Lung (tissue), 16 donors: ENCODE measurements around the gene NECTIN4. TPM values are rescaled to one million over a fixed set of nuclear protein-coding genes. Genes with fewer than 3 reads are reported as not detected.

Experiments
- ATAC-seq: fragments of 200-7000 bp; cut with Tn5 transposase; one replicate; pipeline ENCODE4 v1.9.1; 2020; ENCODE audit warnings: moderate number of reproducible peaks; ENCODE audit not compliant: insufficient read depth, low FRiP score
- DNase-seq, 3 donors: peaks; one replicate each; pipeline ENCODE4 v3.0.0-alpha.2; 2013 to 2017
- H3K27ac ChIP-seq, 2 donors: one replicate each; pipeline ENCODE4 v1.5.1; 2013; ENCODE audit warnings: mild to moderate bottlenecking in 2 of 2, moderate library complexity in 2 of 2, control low read depth in 1 of 2, inconsistent platforms in 1 of 2, low read depth in 1 of 2, low read length in 1 of 2
- H3K27me3 ChIP-seq, 3 donors: one replicate each; pipeline ENCODE4 v1.5.1; 2013; ENCODE audit warnings: low read length in 2 of 3; ENCODE audit not compliant: control insufficient read depth in 3 of 3, insufficient read depth in 3 of 3
- H3K36me3 ChIP-seq, 4 donors: one replicate each; pipeline ENCODE4 v1.5.1; 2013; ENCODE audit warnings: low read length in 4 of 4, mild to moderate bottlenecking in 1 of 4, moderate library complexity in 1 of 4; ENCODE audit not compliant: control insufficient read depth in 4 of 4, insufficient read depth in 4 of 4
- H3K4me1 ChIP-seq, 5 donors: one replicate each; pipeline ENCODE4 v1.5.1; 2013; ENCODE audit warnings: low read length in 5 of 5, mild to moderate bottlenecking in 2 of 5, moderate library complexity in 1 of 5; ENCODE audit not compliant: control insufficient read depth in 5 of 5, insufficient read depth in 5 of 5
- H3K4me3 ChIP-seq: one replicate; pipeline ENCODE4 v1.5.1; 2013; ENCODE audit warnings: mild to moderate bottlenecking, control low read depth, moderate library complexity
- H3K9ac ChIP-seq, 2 donors: one replicate each; pipeline ENCODE4 v1.5.1; 2013; ENCODE audit warnings: low read length in 2 of 2, control low read depth in 1 of 2; ENCODE audit not compliant: insufficient read depth in 1 of 2
- H3K9me3 ChIP-seq, 4 donors: one replicate each; pipeline ENCODE4 v1.5.1; 2013; ENCODE audit warnings: low read length in 3 of 4, mild to moderate bottlenecking in 1 of 4, moderate library complexity in 1 of 4; ENCODE audit not compliant: control insufficient read depth in 4 of 4, insufficient read depth in 3 of 4
- CTCF ChIP-seq: IDR thresholded peaks from 2 replicates; pipeline ENCODE4 v1.5.1; 2012; ENCODE audit warnings: mild to moderate bottlenecking; ENCODE audit errors: control extremely low read depth, extremely low read depth
- WGBS, 2 donors: extraction: QIAGEN DNeasy Blood & Tissue Kit; methylation state at CpG; one replicate each; pipeline ENCODE4 v1.1.7; 2013; 5-methylcytosine and 5-hydroxymethylcytosine counted together
- long read RNA-seq, 5 donors: transcript quantifications; one replicate each; lab custom pipeline, GENCODE V29; 2026
- polyA plus RNA-seq, 2 donors: library from polyadenylated mRNA; stranded (reverse); fragments of 200-250 nt; gene quantifications; one replicate each; pipeline ENCODE4 v1.2.1, GENCODE V29; 2013
- total RNA-seq, 2 donors: library from RNA; depleted of rRNA in 1 of 2; stranded (reverse); fragments of >200 nt in 1 of 2; gene quantifications; one replicate each; pipeline ENCODE4 v1.2.1, GENCODE V29; 2014 to 2021
- donor health status: control.
- donor health status: control.
- donor health status: Bipolar disorder and iron deficiency.
- donor health status: healthy.
- donor health status: DM: yes; HTN: yes; CAD: no.

Gene NECTIN4
- total RNA-seq = 10 to 100 TPM; 11.7 to 12.5 TPM
- polyA plus RNA-seq = 1 to 10 TPM; 6.2 to 8.1 TPM
- long read RNA-seq, donor 1, partial matches to known transcripts = 0 of 2 reads
- long read RNA-seq, donor 1, other reads (novel, unspliced or antisense) = 0 of 2 reads
- long read RNA-seq, donor 2, partial matches to known transcripts = 0 of 1 reads
- long read RNA-seq, donor 2, other reads (novel, unspliced or antisense) = 0 of 1 reads
- long read RNA-seq, donor 3 = 0 reads
- long read RNA-seq, donor 4, partial matches to known transcripts = 0 of 1 reads
- long read RNA-seq, donor 4, other reads (novel, unspliced or antisense) = 0 of 1 reads
- long read RNA-seq, donor 5 = 0 reads

- H3K4me1 ChIP-seq = peaks cover 0 to 11% (median under 1%) of the 10 kb centered on the region in 5 donors
- no peaks in the 10 kb centered on the region for H3K27me3 ChIP-seq
- no peaks in the 10 kb centered on the region for H3K9me3 ChIP-seq
- TF ChIP-seq CTCF = no peak
- H3K36me3 ChIP-seq = no peaks in the 10 kb centered on the region
- ATAC-seq (peak; percentile 54), DNase-seq (peak; percentile 51 to 76 (median 74))
- no peak within 1 kb of the TSS for H3K4me3 ChIP-seq
- peak within 1 kb of the TSS; percentile 33 to 57 for H3K9ac ChIP-seq
- H3K27ac ChIP-seq = peak within 1 kb of the TSS in 1 of 2 donors; percentile 92
- WGBS, 2 donors = 59 to 67% methylated on average over 20 to 22 of the region's 22 CpGs
Measured at GRCh38 chr1:161089251-161089924, at the start of gene NECTIN4. TSS of gene NECTIN4 (minus strand) at chr1:161089558. CDS start at chr1:161089296, 262 bp downstream.

GRCh38 chr1:161138431-161138830 lies 49.1 kb upstream of the NECTIN4 start:
- no peak for ATAC-seq
- no peak for DNase-seq
- Histone ChIP-seq H3K9me3 (no peaks in the 10 kb centered on the region), H3K27ac (no peak overlapping the region), H3K4me3 (no peak overlapping the region), H3K9ac (no peak overlapping the region), H3K27me3 (no peaks in the 10 kb centered on the region), H3K36me3 (peaks cover 0 to 3% (median 0%) of the 10 kb centered on the region in 4 donors), H3K4me1 (peaks cover 0 to 7% (median 5%) of the 10 kb centered on the region in 5 donors)
- 55 to 56% methylated on average over 1 of the region's 1 CpG for WGBS, 2 donors
- no peak for TF ChIP-seq CTCF

- no peak overlapping the region for H3K4me3 ChIP-seq
- no peak for DNase-seq
- no peak for ATAC-seq
- 73 to 74% methylated on average over 3 of the region's 3 CpGs for WGBS, 2 donors
- peak overlapping the region in 1 of 2 donors; percentile 42 for H3K9ac ChIP-seq
- H3K27me3 ChIP-seq = no peaks in the 10 kb centered on the region
- peaks cover 0 to 7% (median 6%) of the 10 kb centered on the region in 5 donors for H3K4me1 ChIP-seq
- no peak overlapping the region for H3K27ac ChIP-seq
- H3K36me3 ChIP-seq = peaks cover 0 to 3% (median 0%) of the 10 kb centered on the region in 4 donors
- H3K9me3 ChIP-seq = no peaks in the 10 kb centered on the region
- TF ChIP-seq CTCF = no peak
Measured at GRCh38 chr1:161137881-161138280, 48.5 kb upstream of the NECTIN4 start.
